T-helper 1 cell (primary cell): ENCODE data around the gene NOP16.

Experiments used
- DNase-seq, 5 donors: peaks; one replicate each; pipeline ENCODE4 v3.0.0-alpha.2; 2012 to 2020
- total RNA-seq, 4 donors: gene quantifications; one replicate each; lab custom pipeline; 2026; lab: John Stamatoyannopoulos, UW

Gene NOP16, protein sequence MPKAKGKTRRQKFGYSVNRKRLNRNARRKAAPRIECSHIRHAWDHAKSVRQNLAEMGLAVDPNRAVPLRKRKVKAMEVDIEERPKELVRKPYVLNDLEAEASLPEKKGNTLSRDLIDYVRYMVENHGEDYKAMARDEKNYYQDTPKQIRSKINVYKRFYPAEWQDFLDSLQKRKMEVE
- 8.5 to 16.5 (median 10.0) reads per million in 4 donors for total RNA-seq

GRCh38 chr5:176388444-176389134 is at the start of gene NOP16, which contains the start of gene HIGD2A:
Gene NOP16 (minus strand): TSS chr5:176388598. CDS start chr5:176388539, 59 bp downstream.
Gene HIGD2A (plus strand): TSS chr5:176388751. CDS start chr5:176388820, 69 bp downstream.
- peak; percentile 98 to 100 (median 99) for DNase-seq

GRCh38 chr5:176436656-176437055 is 48.3 kb upstream of the NOP16 start:
- DNase-seq = peak in 1 of 5 donors; percentile 28

GRCh38 chr5:176432707-176433106 is 44.3 kb upstream of the NOP16 start:
- DNase-seq = no peak

GRCh38 chr5:176429972-176430371 is 41.6 kb upstream of the NOP16 start:
- no peak for DNase-seq

DNA sequence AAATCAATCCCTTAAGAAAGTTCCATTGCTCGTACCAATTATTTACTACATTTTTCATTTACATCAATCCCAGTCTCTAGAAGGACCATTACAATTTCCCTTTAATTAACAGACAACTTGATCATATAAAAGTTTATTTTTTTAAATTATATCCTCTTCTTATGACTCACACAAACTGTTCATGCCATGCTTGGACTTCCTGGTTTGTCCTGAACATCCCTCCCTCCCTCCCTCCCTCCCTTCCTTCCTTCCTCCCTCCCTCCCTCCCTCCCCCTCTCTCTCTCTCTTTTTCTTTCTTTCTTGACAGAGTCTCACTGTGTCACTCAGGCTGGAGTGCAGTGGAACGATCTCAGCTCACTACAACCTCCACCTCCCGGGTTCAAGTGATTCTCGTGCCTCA is 39.6 kb upstream of the NOP16 start:
- no peak for DNase-seq

DNA sequence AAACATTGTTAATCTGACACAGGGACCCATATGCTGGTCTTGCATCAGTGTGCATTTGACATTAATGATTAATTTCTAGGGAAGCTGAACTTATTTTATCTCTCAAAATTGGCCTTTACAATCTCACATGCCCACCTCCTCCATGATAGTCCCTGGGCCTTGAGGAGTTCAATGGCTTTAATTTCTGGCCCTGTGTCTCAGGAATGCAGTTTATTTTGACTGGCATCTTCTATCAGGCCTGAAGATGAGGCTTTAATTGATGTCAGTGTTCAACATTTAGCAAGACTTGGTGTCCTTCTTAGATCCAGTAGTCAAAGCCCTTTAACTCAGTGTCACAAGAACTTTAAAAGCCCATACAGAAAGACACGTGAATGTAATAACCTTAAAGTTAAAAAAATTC is 38.5 kb upstream of the NOP16 start:
- no peak for DNase-seq

DNA sequence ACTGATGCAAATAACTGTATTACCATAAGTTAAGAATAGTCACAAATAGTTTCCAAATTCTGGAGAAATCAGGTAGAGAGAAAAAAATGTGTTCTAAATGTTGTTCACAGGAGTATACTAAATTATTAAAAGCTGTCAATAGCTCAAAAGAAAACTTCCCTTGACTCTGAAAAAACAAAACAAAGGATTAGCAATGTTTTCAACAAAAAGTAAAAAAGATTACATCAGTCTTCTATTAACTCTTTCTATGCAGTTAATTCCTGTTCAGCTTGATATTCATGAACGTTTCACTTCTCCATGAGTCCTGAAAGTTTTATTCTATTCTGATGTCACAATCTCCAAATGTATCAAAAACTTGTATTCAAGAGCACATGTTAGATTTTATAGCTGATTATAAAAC is 37.4 kb upstream of the NOP16 start:
- no peak for DNase-seq

DNA sequence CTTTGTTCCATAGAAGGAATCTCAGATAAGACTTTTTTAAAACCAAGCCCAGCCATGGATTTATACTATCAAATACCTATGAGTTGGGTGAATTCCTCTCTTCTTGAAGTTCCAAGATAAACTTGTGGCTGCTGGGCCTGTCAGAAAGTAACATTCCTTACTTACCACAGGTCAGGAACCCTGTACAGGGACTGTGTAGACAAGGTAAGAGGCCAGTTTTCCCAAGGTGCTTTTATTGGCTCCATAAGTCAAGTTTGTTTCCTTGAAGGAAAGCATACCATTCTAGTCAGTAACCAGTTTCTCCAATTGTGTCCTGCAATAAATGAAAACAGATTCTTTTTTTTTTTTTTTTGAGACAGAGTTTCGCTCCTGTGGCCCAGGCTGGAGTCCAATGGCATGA is 36.7 kb upstream of the NOP16 start:
- no peak for DNase-seq

GRCh38 chr5:176424181-176424580 is 35.8 kb upstream of the NOP16 start:
- DNase-seq = no peak

DNA sequence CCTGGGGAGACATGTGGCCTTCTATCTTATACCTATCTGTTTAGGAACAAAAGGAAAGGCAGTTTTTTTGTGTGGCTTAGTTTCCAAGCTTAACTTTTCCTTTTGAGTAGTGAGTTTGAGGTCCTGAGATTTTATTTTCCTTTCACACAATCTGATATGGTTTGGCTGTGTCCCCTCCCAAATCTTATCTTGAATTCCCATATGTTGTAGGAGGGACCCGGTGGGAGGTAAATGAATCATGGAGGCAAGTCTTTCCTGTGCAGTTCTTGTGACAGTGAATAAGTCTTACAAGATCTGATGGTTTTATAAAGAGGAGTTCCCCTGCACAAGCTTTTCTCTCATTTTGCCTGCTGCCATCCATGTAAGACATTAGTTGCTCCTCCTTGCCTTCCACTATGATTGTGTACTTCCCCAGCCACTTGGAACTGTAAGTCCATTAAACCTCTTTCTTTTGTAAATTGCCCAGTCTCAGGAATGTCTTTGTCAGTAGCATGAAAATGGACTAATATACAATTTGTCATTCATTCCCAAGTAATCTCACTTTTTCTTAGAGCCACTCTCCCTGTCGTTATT is 32.7 kb upstream of the NOP16 start:
- DNase-seq = no peak

GRCh38 chr5:176420086-176420485 is 31.7 kb upstream of the NOP16 start:
- DNase-seq = no peak

GRCh38 chr5:176418251-176418650 is 29.9 kb upstream of the NOP16 start:
- no peak for DNase-seq

DNA sequence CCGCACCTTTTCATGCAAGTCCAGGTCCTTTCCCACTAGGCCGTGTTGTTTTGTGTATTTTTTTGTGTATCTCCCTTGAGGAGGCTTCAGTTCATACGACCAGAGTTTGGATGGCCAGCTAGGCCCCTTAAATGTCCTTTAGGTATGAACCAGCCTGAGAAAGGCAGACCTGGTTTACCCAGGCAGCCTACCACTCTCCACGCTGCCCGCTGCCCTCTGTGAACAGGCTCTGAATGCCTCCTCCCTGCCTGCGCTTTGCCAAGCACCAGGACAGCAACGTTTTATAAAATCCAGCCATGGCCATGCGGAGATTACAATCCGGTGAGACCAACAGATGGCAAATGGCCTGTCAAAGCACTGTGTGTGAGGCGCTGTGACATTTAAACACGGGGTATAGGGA is 28.6 kb upstream of the NOP16 start:
- no peak for DNase-seq

GRCh38 chr5:176415952-176416924 is 27.8 kb upstream of the NOP16 start, which contains the start of gene CLTB:
Gene CLTB (minus strand): TSS chr5:176416539. CDS start chr5:176416363, 176 bp downstream.
- DNase-seq = peak; percentile 85 to 95 (median 88)

- DNase-seq = no peak
Observed at GRCh38 chr5:176415240-176415951, 27.0 kb upstream of the NOP16 start.

DNA sequence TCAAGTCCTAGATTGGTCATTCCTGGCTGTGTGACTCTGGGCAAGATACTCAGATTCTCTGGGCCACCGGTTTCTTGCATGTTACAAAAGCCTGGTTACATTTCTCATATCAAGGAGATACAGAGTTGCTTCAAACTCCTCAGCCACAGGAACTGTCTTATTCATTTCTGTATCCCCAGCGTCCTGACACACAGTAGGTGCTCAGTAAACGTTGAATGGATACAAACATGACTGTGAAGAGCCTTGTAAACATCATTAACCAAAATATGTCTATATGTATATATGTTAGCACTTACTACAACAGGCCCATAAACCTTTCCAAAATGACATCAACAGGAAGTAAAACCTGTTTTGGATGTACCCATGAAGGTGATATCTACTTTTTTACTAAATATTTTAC is 26.3 kb upstream of the NOP16 start:
- DNase-seq = no peak

DNA sequence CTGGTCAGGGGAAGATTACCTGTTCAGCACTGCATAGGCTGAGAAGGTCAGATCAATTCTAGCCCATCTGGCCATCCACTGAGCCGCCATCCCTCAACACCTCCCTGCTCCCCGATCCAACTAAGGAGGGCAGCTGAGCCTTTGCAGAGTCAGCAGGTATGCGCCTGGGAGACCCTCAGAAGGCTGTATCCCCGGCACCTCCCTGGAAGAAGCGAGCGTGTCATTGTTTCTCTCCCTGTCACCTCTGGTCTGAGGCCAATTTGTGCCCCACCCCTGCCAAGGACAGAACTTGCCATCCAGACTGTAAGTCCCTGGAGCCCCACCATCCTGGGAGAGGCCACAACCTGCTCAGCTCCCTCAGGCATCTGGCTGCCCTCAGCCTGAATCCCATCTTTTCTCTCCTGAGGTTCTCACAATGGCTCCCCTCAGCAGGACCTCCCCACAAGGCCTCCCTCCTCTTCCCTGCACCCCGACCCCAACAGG is 25.4 kb upstream of the NOP16 start:
- no peak for DNase-seq

- no peak for DNase-seq
Observed at GRCh38 chr5:176413255-176413565, 24.8 kb upstream of the NOP16 start.

- no peak for DNase-seq
Observed at GRCh38 chr5:176412517-176413254, 24.3 kb upstream of the NOP16 start.

- DNase-seq = no peak
Observed at GRCh38 chr5:176410486-176411180, 22.2 kb upstream of the NOP16 start.

DNA sequence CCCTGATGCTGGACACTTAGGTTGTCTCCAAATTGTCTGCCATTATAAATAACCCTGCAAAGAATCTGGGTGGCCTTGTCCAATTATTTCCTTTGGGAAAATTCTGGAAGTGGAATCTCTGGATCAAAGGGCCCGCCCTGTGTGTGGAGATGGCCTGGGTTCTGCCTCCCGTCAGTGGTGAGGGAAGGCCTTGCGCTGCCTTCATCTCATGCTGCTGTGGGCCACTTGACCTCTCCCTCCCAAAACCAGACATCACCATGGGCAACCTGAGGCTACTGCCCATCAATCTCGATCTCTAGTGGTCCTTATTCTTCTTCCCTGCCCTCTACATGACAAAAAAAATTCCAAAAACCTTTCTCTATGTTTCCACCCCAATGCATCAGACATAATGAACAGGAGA is 21.4 kb upstream of the NOP16 start:
- DNase-seq = no peak
